NT2/D1 (cell line): ENCODE data around the gene IGHMBP2.

Experiments
- DNase-seq: peaks from one replicate; pipeline ENCODE4 v3.0.0-alpha.2; 2011; ENCODE audit warnings: low read depth, low spot score
- H3K27me3 ChIP-seq: 2 replicates; pipeline ENCODE4 v1.6.0; 2011; ENCODE audit warnings: mild to moderate bottlenecking; ENCODE audit not compliant: insufficient read length, insufficient read depth
- H3K36me3 ChIP-seq: 2 replicates; pipeline ENCODE4 v1.6.1; 2011; ENCODE audit warnings: mild to moderate bottlenecking, low read length, mixed read lengths; ENCODE audit not compliant: insufficient read depth, insufficient read length
- H3K4me1 ChIP-seq: 2 replicates; pipeline ENCODE4 v1.5.1; 2011; ENCODE audit not compliant: insufficient read depth, insufficient read length
- H3K4me3 ChIP-seq: 2 replicates; pipeline ENCODE4 v1.5.1; 2011; ENCODE audit warnings: low read depth; ENCODE audit not compliant: insufficient read length
- H3K9ac ChIP-seq: 2 replicates; pipeline ENCODE4 v1.6.0; 2011; ENCODE audit warnings: low read depth; ENCODE audit not compliant: insufficient read length
- H3K9me3 ChIP-seq: 2 replicates; pipeline ENCODE4 v1.5.1; 2011; ENCODE audit warnings: mild to moderate bottlenecking, low read length; ENCODE audit not compliant: insufficient read depth
- SUZ12 ChIP-seq: IDR thresholded peaks from 2 replicates; pipeline ENCODE4 v1.6.1; 2011; ENCODE audit not compliant: insufficient read length, insufficient read depth; ENCODE audit errors: extremely low read depth
- YY1 ChIP-seq: IDR thresholded peaks from 2 replicates; pipeline ENCODE4 v1.6.1; 2011; ENCODE audit not compliant: insufficient read length, insufficient read depth
- ZNF274 ChIP-seq: IDR thresholded peaks from 2 replicates; pipeline ENCODE4 v1.6.1; 2011; ENCODE audit warnings: mild to moderate bottlenecking, low read depth, low read length

Gene IGHMBP2

GRCh38 chr11:68929135-68929534 is 25.4 kb downstream of the IGHMBP2 start:
- peaks cover 67% of the 10 kb centered on the region for H3K36me3 ChIP-seq
- H3K4me1 ChIP-seq: no peaks in the 10 kb centered on the region
- H3K9ac ChIP-seq: no peak overlapping the region
- H3K27me3 ChIP-seq: no peaks in the 10 kb centered on the region
- H3K9me3 ChIP-seq: peaks cover 23% of the 10 kb centered on the region
- no peak overlapping the region for H3K4me3 ChIP-seq
- no peak for TF ChIP-seq YY1
- no peak for TF ChIP-seq SUZ12
- no peak for DNase-seq

DNA sequence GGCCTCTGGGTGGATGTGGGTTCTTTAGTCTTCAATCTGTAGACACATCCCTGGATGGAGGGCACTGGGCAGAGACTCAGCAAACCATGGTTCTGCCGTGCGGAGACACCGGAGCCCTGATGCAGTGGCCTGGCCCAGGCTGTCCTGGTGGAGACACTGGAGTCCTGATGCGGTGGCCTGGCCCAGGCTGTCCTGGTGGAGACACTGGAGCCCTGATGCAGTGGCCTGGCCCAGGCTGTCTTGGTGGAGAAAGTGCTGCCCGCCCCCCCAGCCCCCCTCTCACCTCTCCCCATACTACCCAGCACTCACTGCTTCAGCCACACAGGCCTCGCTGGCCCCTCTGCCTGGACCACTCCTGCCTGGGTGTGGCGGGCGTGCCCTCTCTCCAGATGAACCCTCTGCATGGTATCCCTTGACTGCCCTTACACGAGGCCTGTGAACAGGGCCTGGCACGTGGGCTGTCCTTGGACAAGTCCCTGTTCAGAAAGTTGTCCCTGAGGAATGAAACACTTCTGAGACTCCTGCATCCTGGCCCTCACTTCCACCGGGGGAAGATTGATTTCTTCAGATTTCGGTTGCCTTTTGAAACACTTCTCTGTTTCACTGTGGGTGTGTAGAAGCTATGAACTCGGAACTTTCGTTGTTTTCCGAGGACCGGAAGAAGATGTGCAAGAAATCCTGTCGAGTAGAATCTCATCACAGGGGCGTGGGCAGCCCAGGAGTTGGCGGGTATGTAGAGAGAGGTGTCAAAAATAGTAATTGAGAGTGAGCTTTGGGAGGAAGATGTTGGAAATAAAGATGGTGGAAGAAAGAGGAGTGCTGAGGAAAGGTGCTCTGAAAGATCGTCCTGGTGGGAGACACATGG is 26.2 kb downstream of the IGHMBP2 start:
- Histone ChIP-seq H3K4me3 (no peak overlapping the region), H3K27me3 (no peaks in the 10 kb centered on the region), H3K36me3 (peaks cover 71% of the 10 kb centered on the region), H3K9ac (no peak overlapping the region), H3K9me3 (peaks cover 16% of the 10 kb centered on the region), H3K4me1 (no peaks in the 10 kb centered on the region)
- no peak for DNase-seq
- TF ChIP-seq ZNF274 (no peak), YY1 (no peak), SUZ12 (no peak)

DNA sequence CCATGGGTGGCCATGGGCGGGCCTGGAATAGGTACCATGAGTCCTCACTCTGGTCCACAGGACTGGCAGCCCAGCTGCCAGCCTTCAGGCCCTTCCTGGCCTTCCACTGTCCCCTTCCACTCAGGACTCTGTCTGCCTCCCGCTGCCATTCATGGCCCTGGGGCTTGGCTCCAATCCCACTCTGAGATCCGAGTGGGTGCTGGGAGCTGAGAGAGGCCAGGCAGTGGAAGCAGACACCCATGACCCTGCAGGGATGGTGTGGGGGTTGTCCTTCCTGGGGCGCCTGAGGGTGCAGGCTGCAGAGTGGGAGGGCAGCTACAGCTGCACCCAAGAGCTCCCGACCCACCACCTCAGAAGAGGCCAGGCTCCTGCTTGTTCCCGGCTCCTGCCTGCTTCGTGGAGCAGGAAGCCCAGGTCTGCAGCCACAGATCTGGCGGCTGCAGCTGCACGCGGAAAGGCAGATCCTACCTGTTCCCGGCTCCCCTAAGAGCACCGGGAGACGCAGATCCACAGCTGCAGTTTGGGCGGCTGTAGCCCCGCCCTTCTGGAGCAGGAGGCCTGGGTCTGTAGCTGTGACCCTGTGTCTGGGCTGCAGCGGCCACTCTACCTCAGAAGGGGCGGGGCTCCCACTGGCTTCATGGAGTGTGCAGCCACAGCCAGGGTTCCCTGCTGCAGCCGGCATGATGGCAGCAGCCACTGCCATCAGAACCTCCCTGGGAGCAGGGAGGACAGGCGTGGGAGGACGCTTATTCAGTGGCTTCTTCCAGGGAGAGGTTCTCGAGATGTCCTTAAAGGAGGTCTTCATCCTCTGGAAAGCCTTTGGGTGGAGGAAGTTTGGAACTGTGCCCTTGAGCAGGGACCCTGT is 27.5 kb downstream of the IGHMBP2 start:
- Histone ChIP-seq H3K9ac (no peak overlapping the region), H3K27me3 (no peaks in the 10 kb centered on the region), H3K4me1 (no peaks in the 10 kb centered on the region), H3K9me3 (peaks cover 3% of the 10 kb centered on the region), H3K4me3 (no peak overlapping the region), H3K36me3 (peaks cover 81% of the 10 kb centered on the region)
- TF ChIP-seq ZNF274 (no peak), YY1 (no peak), SUZ12 (no peak)
- DNase-seq: no peak

DNA sequence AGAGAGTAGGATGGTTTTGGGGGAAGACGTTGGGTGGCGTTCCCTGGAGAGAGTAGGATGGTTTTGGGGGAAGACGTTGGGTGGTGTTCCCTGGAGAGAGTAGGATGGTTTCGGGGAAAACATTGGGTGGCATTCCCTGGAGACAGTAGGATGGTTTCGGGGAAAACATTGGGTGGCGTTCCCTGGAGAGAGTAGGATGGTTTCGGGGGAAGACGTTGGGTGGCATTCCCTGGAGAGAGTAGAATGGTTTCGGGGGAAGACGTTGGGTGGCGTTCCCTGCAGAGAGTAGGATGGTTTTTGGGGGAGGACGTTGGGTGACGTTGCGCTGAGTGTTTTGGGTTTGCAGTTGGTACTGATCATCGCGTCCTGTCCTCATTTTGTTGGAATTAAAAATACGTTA is 28.2 kb downstream of the IGHMBP2 start:
- TF ChIP-seq YY1 (no peak), SUZ12 (no peak)
- Histone ChIP-seq H3K9ac (no peak overlapping the region), H3K4me1 (no peaks in the 10 kb centered on the region), H3K9me3 (no peaks in the 10 kb centered on the region), H3K27me3 (no peaks in the 10 kb centered on the region), H3K4me3 (no peak overlapping the region), H3K36me3 (peaks cover 88% of the 10 kb centered on the region)
- DNase-seq: no peak

GRCh38 chr11:68932358-68932757 is 28.7 kb downstream of the IGHMBP2 start:
- H3K36me3 ChIP-seq: peaks cover 91% of the 10 kb centered on the region
- no peaks in the 10 kb centered on the region for H3K9me3 ChIP-seq
- no peak overlapping the region for H3K4me3 ChIP-seq
- H3K4me1 ChIP-seq: no peaks in the 10 kb centered on the region
- TF ChIP-seq ZNF274 (no peak), SUZ12 (no peak), YY1 (no peak)
- no peaks in the 10 kb centered on the region for H3K27me3 ChIP-seq
- no peak for DNase-seq
- H3K9ac ChIP-seq: no peak overlapping the region

- TF ChIP-seq ZNF274: no peak
- no peak for TF ChIP-seq SUZ12
- no peak for TF ChIP-seq YY1
- Histone ChIP-seq H3K36me3 (peaks cover 90% of the 10 kb centered on the region), H3K27me3 (no peaks in the 10 kb centered on the region), H3K9me3 (no peaks in the 10 kb centered on the region), H3K4me3 (no peak overlapping the region), H3K9ac (no peak overlapping the region), H3K4me1 (no peaks in the 10 kb centered on the region)
- DNase-seq: no peak
These were observed 29.4 kb downstream of the IGHMBP2 start for GRCh38 chr11:68932933-68933577.
